Kidney epithelial cell (primary cell): ENCODE results near the gene PKIG. TPM values are rescaled to one million over a fixed set of nuclear protein-coding genes. Genes with fewer than 3 reads are reported as not detected.

Experiments
- DNase-seq: peaks from one replicate; pipeline ENCODE4 v3.0.0-alpha.2; 2010; ENCODE audit warnings: low read depth
- H3K27me3 ChIP-seq: 2 replicates; pipeline ENCODE4 v1.6.0; 2011; ENCODE audit warnings: low read length; ENCODE audit not compliant: control insufficient read depth, insufficient read depth
- H3K36me3 ChIP-seq: 2 replicates; pipeline ENCODE4 v1.5.1; 2011; ENCODE audit warnings: low read length; ENCODE audit not compliant: control insufficient read depth, insufficient read depth
- H3K4me3 ChIP-seq: 2 replicates; pipeline ENCODE4 v1.5.1; 2011; ENCODE audit warnings: low read depth, mild to moderate bottlenecking, control low read depth, low read length
- CTCF ChIP-seq: IDR thresholded peaks from 2 replicates; pipeline ENCODE4 v1.5.1; 2011; ENCODE audit warnings: mild to moderate bottlenecking, moderate library complexity, low read length, control low read depth, inconsistent platforms; ENCODE audit not compliant: insufficient read depth, poor library complexity, severe bottlenecking
- total RNA-seq: library from RNA; depleted of rRNA; stranded (reverse); fragments of >200 nt; gene quantifications from 2 replicates; pipeline ENCODE4 v1.2.3, GENCODE V29; 2015

The PKIG gene
- total RNA-seq, 1 donor from 2014 or later, result 74.1 TPM

DNA sequence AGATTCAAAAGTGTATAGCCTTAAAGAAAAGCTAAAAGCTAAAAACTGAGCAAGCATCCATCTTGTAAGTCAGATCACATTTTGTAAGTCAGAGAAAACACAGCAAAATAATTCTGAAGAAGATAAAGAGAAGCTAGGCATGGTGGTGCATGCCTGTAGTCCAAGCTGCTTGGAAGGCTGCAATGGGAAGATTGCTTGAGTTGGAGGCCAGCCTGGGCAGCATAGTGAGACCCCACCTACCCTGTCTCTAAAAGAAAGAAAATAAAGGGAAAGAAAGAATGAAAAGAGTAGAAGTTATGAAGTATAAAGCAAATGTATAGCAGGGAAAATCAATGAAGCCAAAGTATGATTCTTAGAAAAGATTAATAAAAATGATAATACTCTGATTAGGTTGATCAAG, 20.5 kb upstream of the PKIG start:
- Histone ChIP-seq H3K27me3 (no peaks in the 10 kb centered on the region), H3K4me3 (no peak overlapping the region), H3K36me3 (no peaks in the 10 kb centered on the region)
- DNase-seq, result no peak
- no peak for TF ChIP-seq CTCF

DNA sequence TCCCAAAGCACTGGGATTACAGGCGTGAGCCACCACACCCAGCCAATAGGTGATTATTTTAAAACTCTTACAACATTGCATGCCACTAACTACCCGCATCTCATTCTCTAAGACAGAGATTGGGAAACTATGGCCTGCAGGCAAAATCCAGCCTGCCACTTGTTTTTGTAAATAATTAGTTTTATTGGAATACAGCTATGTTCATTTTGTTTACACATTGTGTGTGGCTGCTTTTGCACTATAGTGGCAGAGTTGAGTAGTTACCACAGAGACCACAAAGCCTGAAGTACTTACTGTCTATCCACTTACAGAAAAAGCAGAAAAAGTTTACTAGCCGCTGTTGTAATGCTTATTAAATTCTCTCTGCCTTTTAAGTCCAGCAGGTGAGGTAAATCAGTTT, 16.4 kb upstream of the PKIG start:
- H3K4me3 ChIP-seq, result no peak overlapping the region
- no peaks in the 10 kb centered on the region for H3K36me3 ChIP-seq
- DNase-seq, result no peak
- TF ChIP-seq CTCF, result no peak
- H3K27me3 ChIP-seq, result no peaks in the 10 kb centered on the region

DNA sequence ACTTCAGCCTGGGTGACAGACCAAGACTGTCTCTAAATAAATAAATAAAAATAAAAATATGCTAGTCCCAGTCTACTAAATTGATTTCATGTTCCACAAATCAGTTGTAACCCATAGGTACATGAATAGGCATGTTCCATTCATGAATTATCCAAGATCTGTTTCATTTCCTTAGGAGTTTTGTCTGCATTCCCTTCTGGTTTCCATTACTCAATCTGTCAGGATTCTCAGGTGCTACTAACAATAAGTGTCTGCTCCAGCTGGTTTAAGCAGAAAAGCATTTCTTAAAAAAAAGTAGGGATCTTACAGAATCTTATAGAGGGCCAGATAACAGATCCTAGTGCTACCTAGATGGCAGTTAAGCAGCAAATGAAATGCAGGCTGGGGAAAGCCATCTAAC, 15.6 kb upstream of the PKIG start:
- no peaks in the 10 kb centered on the region for H3K27me3 ChIP-seq
- TF ChIP-seq CTCF, result no peak
- H3K4me3 ChIP-seq, result no peak overlapping the region
- no peak for DNase-seq
- H3K36me3 ChIP-seq, result no peaks in the 10 kb centered on the region

GRCh38 chr20:44570367-44570766, 12.0 kb upstream of the PKIG start:
- H3K27me3 ChIP-seq, result no peaks in the 10 kb centered on the region
- TF ChIP-seq CTCF, result no peak
- no peak for DNase-seq
- no peak overlapping the region for H3K4me3 ChIP-seq
- no peaks in the 10 kb centered on the region for H3K36me3 ChIP-seq

DNA sequence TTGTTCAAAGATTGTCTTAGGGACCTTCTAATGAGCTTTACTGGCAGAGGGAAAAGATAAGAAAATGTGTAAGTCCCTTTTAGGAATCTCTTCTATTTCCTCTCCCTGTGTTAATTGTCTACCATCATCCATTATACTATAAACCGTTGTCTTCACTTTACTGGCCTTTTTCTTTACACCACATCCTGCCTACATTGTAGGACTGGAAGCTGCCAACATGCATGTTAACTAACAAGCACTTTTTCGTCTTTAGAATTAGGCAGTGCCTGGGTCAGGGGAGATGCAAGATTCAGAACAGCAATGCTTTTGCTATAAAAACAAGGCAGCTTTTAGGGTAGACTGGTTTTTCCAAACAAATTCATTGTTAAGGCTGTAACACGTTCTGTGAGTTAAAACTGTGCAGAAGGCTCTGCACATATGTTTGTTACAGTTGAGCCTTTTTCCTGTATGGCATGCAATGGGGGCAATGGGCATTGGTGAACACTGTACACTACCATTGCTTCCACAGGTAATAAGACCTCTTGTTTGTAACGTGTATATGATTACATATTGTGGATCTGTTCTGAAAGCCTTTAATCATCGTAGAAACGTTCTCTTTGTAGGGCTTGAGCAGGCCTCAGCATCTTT, 10.9 kb upstream of the PKIG start:
- DNase-seq, result no peak
- Histone ChIP-seq H3K4me3 (no peak overlapping the region), H3K27me3 (no peaks in the 10 kb centered on the region), H3K36me3 (no peaks in the 10 kb centered on the region)
- TF ChIP-seq CTCF, result no peak
